Motor neuron (in vitro differentiated cells): ENCODE measurements around the gene VDR. TPM values are rescaled to one million over a fixed set of nuclear protein-coding genes. Genes with fewer than 3 reads are reported as not detected.

Source experiments
- ATAC-seq, 8 experiments: fragments of 200-7000 bp; cut with Tn5 transposase; replicated peaks in 6 of 8; 2 replicates each; pipeline ENCODE4 v1.8.0; 2021; ENCODE audit warnings: mild to moderate bottlenecking in 8 of 8, moderate library complexity in 8 of 8
- H3K27ac ChIP-seq, 2 donors: fragments of 250-450 bp; sonication (Bioruptor Pico); 2 replicates each; pipeline ENCODE4 v1.9.0; 2021; ENCODE audit warnings: antibody characterized with exemption in 2 of 2, mild to moderate bottlenecking in 2 of 2, moderate library complexity in 1 of 2
- H3K4me1 ChIP-seq, 2 donors: fragments of 250-450 bp; sonication (Bioruptor Pico); replicated peaks in 1 of 2; 2 replicates each; pipeline ENCODE4 v1.6.1; 2021; ENCODE audit warnings: antibody characterized with exemption in 2 of 2, mild to moderate bottlenecking in 2 of 2, moderate library complexity in 1 of 2
- H3K4me3 ChIP-seq, 5 donors: fragments of 250-450 bp; sonication (Bioruptor Pico); 2 replicates each; pipeline ENCODE4 v1.9.0; 2021; ENCODE audit warnings: antibody characterized with exemption in 5 of 5, mild to moderate bottlenecking in 5 of 5, moderate library complexity in 4 of 5
- WGBS, 10 experiments: fragments of 450-650 bp; shearing (Covaris generic); methylation state at CpG; one replicate each; pipeline ENCODE4 v1.0.0; 2022; 5-methylcytosine and 5-hydroxymethylcytosine counted together
- in situ Hi-C, 9 experiments: fragments of 400-800 bp; cut with MboI; loops; one replicate each; pipeline ENCODE4 v1.15.0; 2021; ENCODE audit warnings: low sequenced_read_pairs in 9 of 9, low pct_unique_long_range_greater_than_20kb in 2 of 9; ENCODE audit not compliant: unreplicated experiment in 9 of 9
- total RNA-seq, 8 experiments: library from RNA; unstranded; fragments of 300-600 nt; gene quantifications; 2 replicates each; pipeline versions ENCODE4 v1.2.3 to v1.2.4, GENCODE V29; 2022

The VDR gene
- total RNA-seq, 8 experiments from 2014 or later = 0.08 to 70.8 (median 0.87) TPM

DNA sequence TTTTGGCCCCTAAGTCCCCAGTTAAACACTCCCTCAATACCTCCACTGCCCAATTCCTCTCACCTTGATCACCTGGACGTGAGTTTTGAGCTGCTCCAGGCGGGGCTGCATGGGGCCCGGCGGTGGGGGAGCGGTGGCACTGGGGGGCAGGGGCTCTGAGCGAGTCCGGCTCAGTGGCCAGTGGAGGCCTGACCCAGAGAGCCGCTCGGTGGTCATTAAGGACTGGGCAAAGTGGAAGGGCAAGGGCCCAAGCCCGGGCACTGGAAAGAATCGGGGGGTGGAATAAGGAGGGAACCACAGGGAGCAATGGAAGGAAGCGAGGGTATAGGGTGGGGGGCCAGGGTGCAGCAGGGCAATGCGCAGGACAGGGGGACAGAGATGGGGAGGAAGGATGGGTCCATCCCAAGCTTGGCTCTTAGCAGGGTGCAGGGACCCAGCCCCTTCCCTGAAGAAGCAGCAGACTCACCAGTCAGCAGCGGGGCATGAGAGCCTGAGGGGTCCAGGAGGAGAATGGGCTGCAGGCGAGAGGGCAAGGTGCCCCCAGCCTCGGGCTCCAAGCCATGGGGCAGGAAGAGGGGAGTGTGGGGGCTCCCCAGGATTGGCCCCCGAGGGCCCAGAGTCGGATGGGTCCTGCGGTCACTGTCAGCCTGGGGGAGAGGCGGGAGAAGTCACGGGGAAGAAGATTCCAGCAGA is 109.5 kb downstream of the VDR start:
- in situ Hi-C loops = no loop called here
- Histone ChIP-seq H3K4me1 (no peaks in the 10 kb centered on the region), H3K27ac (no peak overlapping the region), H3K4me3 (no peak overlapping the region)
- ATAC-seq = no peak
- WGBS, 10 experiments = 100% methylated on average over 2 of the region's 21 CpGs; no CpG with 5 or more reads in 9 of the 10 experiments

DNA sequence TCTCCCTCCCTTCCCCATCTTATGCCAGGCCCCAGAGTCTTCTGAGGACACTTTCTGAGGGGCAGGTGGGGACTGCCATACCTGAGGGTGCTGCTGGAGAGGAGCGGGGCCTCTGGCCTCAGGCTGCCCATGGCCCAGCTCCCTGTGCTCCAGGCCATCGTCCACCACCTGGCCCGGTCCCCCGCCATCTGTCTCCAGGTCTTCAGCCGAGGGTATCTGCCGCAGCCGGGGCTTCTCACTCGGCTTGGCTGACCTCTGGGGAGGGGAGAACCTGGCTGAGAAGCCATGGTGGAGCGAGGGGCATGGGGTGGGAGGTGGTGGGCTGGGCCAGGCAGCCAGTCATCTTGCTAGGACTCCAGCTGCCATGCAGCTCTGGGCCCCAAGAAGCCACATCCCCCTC is 110.1 kb downstream of the VDR start:
- in situ Hi-C loops = no loop called here
- 93% methylated on average over 6 of the region's 9 CpGs; no CpG with 5 or more reads in 9 of the 10 experiments for WGBS, 10 experiments
- H3K4me3 ChIP-seq = no peak overlapping the region
- no peak for ATAC-seq
- no peak overlapping the region for H3K27ac ChIP-seq
- no peaks in the 10 kb centered on the region for H3K4me1 ChIP-seq

DNA sequence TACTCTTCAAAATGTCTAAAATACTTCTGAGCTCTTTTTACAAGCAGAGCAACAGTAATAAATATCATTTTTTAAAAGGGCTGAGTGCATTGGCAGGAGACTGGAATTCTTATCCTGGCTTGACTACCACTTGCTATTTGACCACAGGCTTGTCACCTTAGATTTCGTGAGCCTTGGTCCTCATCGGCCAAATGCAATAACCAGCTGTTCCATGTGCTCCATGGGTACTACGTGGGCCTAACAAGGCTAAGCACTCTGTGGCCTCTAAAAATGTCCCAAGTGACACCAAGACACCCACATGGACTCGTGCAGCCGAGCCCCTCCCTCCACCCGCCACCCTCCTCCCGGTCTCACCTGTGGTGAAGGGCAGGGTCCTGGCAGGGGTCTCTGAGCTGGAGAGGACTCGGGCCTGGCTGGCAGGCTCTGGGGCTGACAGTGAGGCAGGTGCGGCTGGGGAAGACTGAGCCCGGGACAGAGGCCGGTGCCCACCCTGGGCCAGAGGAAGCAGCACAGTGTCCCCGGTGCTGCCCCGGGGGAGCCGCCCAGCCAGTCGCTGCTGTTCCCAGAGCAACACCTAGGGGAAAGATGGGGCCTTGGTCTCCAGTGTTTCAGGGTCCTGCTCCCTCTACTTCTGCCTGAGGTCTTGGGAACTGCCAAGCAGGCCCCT is 111.6 kb downstream of the VDR start:
- WGBS, 10 experiments = 20 to 100% (median 91%) methylated on average over 1 to 3 of the region's 15 CpGs; no CpG with 5 or more reads in 4 of the 10 experiments
- Histone ChIP-seq H3K27ac (no peak overlapping the region), H3K4me1 (no peaks in the 10 kb centered on the region), H3K4me3 (no peak overlapping the region)
- ATAC-seq = no peak
- in situ Hi-C loops = no loop called here

DNA sequence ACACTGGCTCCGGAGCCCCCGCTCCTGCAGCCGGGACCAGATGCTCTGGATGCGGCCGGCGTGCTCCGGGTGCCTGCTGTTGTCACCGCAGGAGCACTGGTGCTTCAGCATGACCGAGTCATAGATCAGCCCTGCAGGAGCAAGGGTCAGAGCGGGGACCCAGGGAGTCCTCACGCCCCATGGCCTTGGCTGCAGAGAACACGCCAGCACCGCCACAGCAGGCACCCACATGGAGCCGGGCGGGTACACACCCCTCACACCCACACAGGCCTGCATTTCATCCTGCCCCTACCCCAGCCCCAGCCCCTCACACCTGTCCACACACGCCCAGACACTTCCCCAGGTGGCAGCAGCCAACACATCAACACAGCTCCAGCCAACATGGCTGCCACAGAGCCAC is 112.9 kb downstream of the VDR start:
- ATAC-seq = no peak
- WGBS, 10 experiments = no CpG with 5 or more reads among the region's 16 CpGs
- in situ Hi-C loops = no loop called here
- Histone ChIP-seq H3K4me1 (no peaks in the 10 kb centered on the region), H3K27ac (no peak overlapping the region), H3K4me3 (no peak overlapping the region)

Other genes starting within 250 kb of the VDR start
- 10 to 100 TPM; 17.1 to 45.6 (median 29.5) TPM for gene RPAP3, start 199.0 kb downstream of the VDR start, total RNA-seq
- gene ENDOU, start 179.5 kb downstream of the VDR start, total RNA-seq = 1 to 10 TPM in 2 of 8 experiments, under 1 TPM in 6; 0.11 to 3.8 (median 0.36) TPM
- gene RAPGEF3, start 146.1 kb downstream of the VDR start, total RNA-seq = 10 to 100 TPM in 1 of 8 experiments, 1 to 10 TPM in 6, under 1 TPM in 1; 0.87 to 21.8 (median 4.9) TPM
- gene SLC48A1, start 131.8 kb downstream of the VDR start, total RNA-seq = 10 to 100 TPM in 4 of 8 experiments, 1 to 10 TPM in 4; 6.9 to 25.0 (median 10.6) TPM
- gene HDAC7, start 85.1 kb downstream of the VDR start, total RNA-seq = 10 to 100 TPM in 7 of 8 experiments, 1 to 10 TPM in 1; 9.8 to 43.8 (median 19.3) TPM
- gene TMEM106C, start 58.6 kb upstream of the VDR start, total RNA-seq = 10 to 100 TPM; 26.7 to 79.3 (median 43.5) TPM
- gene COL2A1, start 99.5 kb upstream of the VDR start, total RNA-seq = 1 to 10 TPM in 7 of 8 experiments, under 1 TPM in 1; 0.78 to 6.6 (median 1.9) TPM
- gene SENP1, start 201.1 kb upstream of the VDR start, total RNA-seq = 10 to 100 TPM in 7 of 8 experiments, 1 to 10 TPM in 1; 9.5 to 28.8 (median 19.2) TPM
- gene PFKM, start 214.4 kb upstream of the VDR start, total RNA-seq = 100 to 1,000 TPM in 3 of 8 experiments, 10 to 100 TPM in 5; 66.7 to 146 (median 81.6) TPM